ENCODE measurements around the gene KLHL6. TPM values are rescaled to one million over a fixed set of nuclear protein-coding genes. Genes with fewer than 3 reads are reported as not detected.

Gene KLHL6
- not detected in 2 replicates for total RNA-seq

GRCh38 chr3:183555541-183556081, at the start of gene KLHL6:
Gene KLHL6 (minus strand): TSS chr3:183555706. CDS start chr3:183555653, 53 bp downstream.
- H3K4me3 ChIP-seq (ENCODE audit: low read depth, low read length): no peak within 1 kb of the TSS
- no peaks in the 10 kb centered on the region for H3K36me3 ChIP-seq (ENCODE audit: control insufficient read depth, insufficient read depth, low read length)
- TF ChIP-seq CTCF (IDR thresholded peaks at IDR 0.05; ENCODE audit: insufficient read depth, low read length, poor library complexity, severe bottlenecking): no peak
- no peak for DNase-seq (ENCODE audit: low read depth)
- H3K27me3 ChIP-seq (ENCODE audit: control insufficient read depth, insufficient read depth, low read length): no peaks in the 10 kb centered on the region

- DNase-seq (ENCODE audit: low read depth): no peak
- TF ChIP-seq CTCF (IDR thresholded peaks at IDR 0.05; ENCODE audit: insufficient read depth, low read length, poor library complexity, severe bottlenecking): no peak
Observed at GRCh38 chr3:183597959-183598358, 42.5 kb upstream of the KLHL6 start.

GRCh38 chr3:183594636-183595035, 39.1 kb upstream of the KLHL6 start:
- no peak for DNase-seq (ENCODE audit: low read depth)
- Histone ChIP-seq H3K27me3 (ENCODE audit: control insufficient read depth, insufficient read depth, low read length) (no peaks in the 10 kb centered on the region), H3K4me3 (ENCODE audit: low read depth, low read length) (no peak overlapping the region), H3K36me3 (ENCODE audit: control insufficient read depth, insufficient read depth, low read length) (no peaks in the 10 kb centered on the region)
- TF ChIP-seq CTCF (IDR thresholded peaks at IDR 0.05; ENCODE audit: insufficient read depth, low read length, poor library complexity, severe bottlenecking): no peak

More at GRCh38 chr3:183597959-183598358, 42.5 kb upstream of the KLHL6 start:
- Histone ChIP-seq H3K4me3 (ENCODE audit: low read depth, low read length) (no peak overlapping the region), H3K36me3 (ENCODE audit: control insufficient read depth, insufficient read depth, low read length) (no peaks in the 10 kb centered on the region), H3K27me3 (ENCODE audit: control insufficient read depth, insufficient read depth, low read length) (no peaks in the 10 kb centered on the region)

- Histone ChIP-seq H3K4me3 (ENCODE audit: low read depth, low read length) (no peak overlapping the region), H3K36me3 (ENCODE audit: control insufficient read depth, insufficient read depth, low read length) (no peaks in the 10 kb centered on the region), H3K27me3 (ENCODE audit: control insufficient read depth, insufficient read depth, low read length) (no peaks in the 10 kb centered on the region)
- DNase-seq (ENCODE audit: low read depth): no peak
- no peak for TF ChIP-seq CTCF (IDR thresholded peaks at IDR 0.05; ENCODE audit: insufficient read depth, low read length, poor library complexity, severe bottlenecking)
Observed at GRCh38 chr3:183592821-183593220, 37.3 kb upstream of the KLHL6 start.

GRCh38 chr3:183591881-183592521, 36.5 kb upstream of the KLHL6 start:
- TF ChIP-seq CTCF (IDR thresholded peaks at IDR 0.05; ENCODE audit: insufficient read depth, low read length, poor library complexity, severe bottlenecking): no peak
- no peaks in the 10 kb centered on the region for H3K27me3 ChIP-seq (ENCODE audit: control insufficient read depth, insufficient read depth, low read length)
- H3K4me3 ChIP-seq (ENCODE audit: low read depth, low read length): no peak overlapping the region
- no peaks in the 10 kb centered on the region for H3K36me3 ChIP-seq (ENCODE audit: control insufficient read depth, insufficient read depth, low read length)
- DNase-seq (ENCODE audit: low read depth): no peak

GRCh38 chr3:183590442-183590841, 34.9 kb upstream of the KLHL6 start:
- Histone ChIP-seq H3K27me3 (ENCODE audit: control insufficient read depth, insufficient read depth, low read length) (no peaks in the 10 kb centered on the region), H3K4me3 (ENCODE audit: low read depth, low read length) (no peak overlapping the region), H3K36me3 (ENCODE audit: control insufficient read depth, insufficient read depth, low read length) (no peaks in the 10 kb centered on the region)
- no peak for TF ChIP-seq CTCF (IDR thresholded peaks at IDR 0.05; ENCODE audit: insufficient read depth, low read length, poor library complexity, severe bottlenecking)
- DNase-seq (ENCODE audit: low read depth): no peak

Measured in kidney epithelial cell (primary cell).